GM18498 (cell line): Measurements from ENCODE around the gene GCM1.
"Not testable (repeated sequence)": the region's sequence is repeated elsewhere in the genome, so short reads cannot be mapped to it uniquely, and the experiment has no call there.

Experiments
- ATAC-seq: cut with Tn5 transposase; IDR thresholded peaks from one replicate; pipeline ENCODE4 v1.9.1; 2021; ENCODE audit warnings: mild to moderate bottlenecking, moderate library complexity; ENCODE audit not compliant: unreplicated experiment

Gene GCM1

GRCh38 chr6:53148684-53149083 lies at the start of gene GCM1:
Gene GCM1, minus strand, starts transcription at chr6:53148841. Its CDS starts 3,209 bp downstream, at chr6:53145632.
- no peak for ATAC-seq

GRCh38 chr6:53197553-53197952 lies 48.9 kb upstream of the GCM1 start:
- no peak for ATAC-seq

GRCh38 chr6:53195048-53195447 lies 46.4 kb upstream of the GCM1 start:
- ATAC-seq = no peak

- no peak for ATAC-seq
These were observed 44.1 kb upstream of the GCM1 start for GRCh38 chr6:53192682-53193188.

GRCh38 chr6:53189554-53189953 lies 40.9 kb upstream of the GCM1 start:
- no peak for ATAC-seq

- ATAC-seq = no peak
These were observed 40.2 kb upstream of the GCM1 start for GRCh38 chr6:53188833-53189232.

GRCh38 chr6:53180678-53181077 lies 32.0 kb upstream of the GCM1 start:
- ATAC-seq = no peak

- ATAC-seq = no peak
These were observed 31.5 kb upstream of the GCM1 start for GRCh38 chr6:53179961-53180651.

GRCh38 chr6:53178837-53179432 lies 30.3 kb upstream of the GCM1 start:
- no peak for ATAC-seq

- ATAC-seq = no peak
These were observed 26.4 kb upstream of the GCM1 start for GRCh38 chr6:53175027-53175426.

- no peak for ATAC-seq
These were observed 23.8 kb upstream of the GCM1 start for GRCh38 chr6:53172468-53172803.

GRCh38 chr6:53171605-53172467 lies 23.2 kb upstream of the GCM1 start:
- peak; percentile 94 for ATAC-seq

- no peak for ATAC-seq
These were observed 20.1 kb upstream of the GCM1 start for GRCh38 chr6:53168516-53169267.

- no peak for ATAC-seq
These were observed 16.7 kb upstream of the GCM1 start for GRCh38 chr6:53165293-53165692.

- ATAC-seq = no peak
These were observed 14.0 kb upstream of the GCM1 start for GRCh38 chr6:53162606-53163005.

GRCh38 chr6:53161481-53162009 lies 12.9 kb upstream of the GCM1 start:
- ATAC-seq = no peak

- ATAC-seq = no peak
These were observed 10.9 kb upstream of the GCM1 start for GRCh38 chr6:53159558-53159957.

GRCh38 chr6:53158076-53158475 lies 9.4 kb upstream of the GCM1 start:
- ATAC-seq = not testable (repeated sequence)

- not testable (repeated sequence) for ATAC-seq
These were observed 6.6 kb upstream of the GCM1 start for GRCh38 chr6:53155279-53155678.

- ATAC-seq = no peak
These were observed 6.2 kb upstream of the GCM1 start for GRCh38 chr6:53154794-53155193.

- ATAC-seq = no peak
These were observed 5.4 kb upstream of the GCM1 start for GRCh38 chr6:53154071-53154470.
